PFSK-1 (cell line): ENCODE results near the gene TIMM17A.

Source experiments
- FOXP2 ChIP-seq: optimal IDR thresholded peaks from 2 replicates; pipeline ENCODE3; 2011; ENCODE audit warnings: borderline replicate concordance, control low read depth, inconsistent platforms; ENCODE audit not compliant: insufficient read depth; ENCODE audit errors: extremely low read length, extremely low read depth
- POLR2AphosphoS5 ChIP-seq: IDR thresholded peaks from 2 replicates; pipeline ENCODE4 v1.6.1; 2012; ENCODE audit warnings: low read depth, mild to moderate bottlenecking, control low read depth, low read length, moderate library complexity
- SIN3A ChIP-seq: IDR thresholded peaks from 2 replicates; pipeline ENCODE4 v1.6.1; 2012; ENCODE audit warnings: mild to moderate bottlenecking, low read length, moderate library complexity, borderline replicate concordance; ENCODE audit not compliant: insufficient read depth
- TAF1 ChIP-seq: IDR thresholded peaks from 2 replicates; pipeline ENCODE4 v1.6.1; 2012; ENCODE audit warnings: low read length, control low read depth, borderline replicate concordance; ENCODE audit not compliant: insufficient read depth
- TF ChIP-seq, protein P1 (sequence below), 2 experiments: IDR thresholded peaks; 2 replicates each; pipeline versions ENCODE4 v1.6.1 to v1.8.0; 2011 to 2012; ENCODE audit warnings: low read depth in 2 of 2, low read length in 2 of 2, control low read depth in 1 of 2, inconsistent platforms in 1 of 2, mild to moderate bottlenecking in 1 of 2, moderate library complexity in 1 of 2; ENCODE audit not compliant: insufficient read depth in 1 of 2

Gene TIMM17A

DNA sequence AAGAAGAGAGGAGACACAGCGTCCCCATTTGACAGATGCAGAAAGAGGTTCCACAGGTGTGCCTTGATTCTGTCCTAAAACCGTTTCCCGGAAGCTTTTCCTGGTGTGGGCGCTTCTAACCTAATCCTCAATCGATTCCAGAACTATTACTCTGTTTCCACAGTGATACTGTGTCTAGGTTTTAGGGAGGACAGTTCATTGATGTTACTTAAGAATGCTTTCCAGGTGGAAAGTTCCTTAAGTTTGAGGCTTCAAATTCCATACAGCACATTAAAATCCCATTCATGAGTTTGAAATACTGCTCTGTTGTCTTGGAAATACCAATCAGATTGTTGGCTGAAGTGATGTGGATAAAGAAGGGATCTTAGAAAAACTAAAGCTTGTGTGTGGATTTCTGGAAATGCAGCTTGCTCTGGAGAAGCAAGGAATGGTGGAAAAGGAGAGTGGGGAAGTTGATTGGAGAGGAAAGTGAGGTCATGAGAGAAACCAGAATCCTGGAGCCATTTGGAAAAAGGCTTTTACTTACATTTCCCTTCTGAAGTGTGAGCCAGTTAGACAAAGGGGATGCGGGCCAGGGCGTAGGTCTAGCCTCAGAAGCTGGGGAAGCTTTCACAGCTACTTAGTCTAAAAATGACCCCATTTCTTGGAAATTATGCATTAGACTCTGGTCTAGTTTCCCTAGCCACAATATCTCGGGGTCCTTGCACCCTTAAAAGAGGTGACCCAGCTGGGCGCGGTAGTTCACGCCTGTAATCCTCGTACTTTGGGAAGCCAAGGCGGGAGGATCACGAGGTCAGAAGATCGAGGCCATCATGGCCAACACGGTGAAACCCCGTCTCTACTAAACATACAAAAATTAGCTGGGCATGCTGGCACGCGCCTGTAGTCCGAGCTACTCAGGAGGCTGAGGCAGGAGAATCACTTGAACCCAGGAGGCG lies 61.8 kb downstream of the TIMM17A start:
- TF ChIP-seq POLR2AphosphoS5, result no peak
- TF ChIP-seq SIN3A, result no peak
- TF ChIP-seq FOXP2, result no peak
- no peak for TF ChIP-seq TAF1
- TF ChIP-seq, protein P1, sequence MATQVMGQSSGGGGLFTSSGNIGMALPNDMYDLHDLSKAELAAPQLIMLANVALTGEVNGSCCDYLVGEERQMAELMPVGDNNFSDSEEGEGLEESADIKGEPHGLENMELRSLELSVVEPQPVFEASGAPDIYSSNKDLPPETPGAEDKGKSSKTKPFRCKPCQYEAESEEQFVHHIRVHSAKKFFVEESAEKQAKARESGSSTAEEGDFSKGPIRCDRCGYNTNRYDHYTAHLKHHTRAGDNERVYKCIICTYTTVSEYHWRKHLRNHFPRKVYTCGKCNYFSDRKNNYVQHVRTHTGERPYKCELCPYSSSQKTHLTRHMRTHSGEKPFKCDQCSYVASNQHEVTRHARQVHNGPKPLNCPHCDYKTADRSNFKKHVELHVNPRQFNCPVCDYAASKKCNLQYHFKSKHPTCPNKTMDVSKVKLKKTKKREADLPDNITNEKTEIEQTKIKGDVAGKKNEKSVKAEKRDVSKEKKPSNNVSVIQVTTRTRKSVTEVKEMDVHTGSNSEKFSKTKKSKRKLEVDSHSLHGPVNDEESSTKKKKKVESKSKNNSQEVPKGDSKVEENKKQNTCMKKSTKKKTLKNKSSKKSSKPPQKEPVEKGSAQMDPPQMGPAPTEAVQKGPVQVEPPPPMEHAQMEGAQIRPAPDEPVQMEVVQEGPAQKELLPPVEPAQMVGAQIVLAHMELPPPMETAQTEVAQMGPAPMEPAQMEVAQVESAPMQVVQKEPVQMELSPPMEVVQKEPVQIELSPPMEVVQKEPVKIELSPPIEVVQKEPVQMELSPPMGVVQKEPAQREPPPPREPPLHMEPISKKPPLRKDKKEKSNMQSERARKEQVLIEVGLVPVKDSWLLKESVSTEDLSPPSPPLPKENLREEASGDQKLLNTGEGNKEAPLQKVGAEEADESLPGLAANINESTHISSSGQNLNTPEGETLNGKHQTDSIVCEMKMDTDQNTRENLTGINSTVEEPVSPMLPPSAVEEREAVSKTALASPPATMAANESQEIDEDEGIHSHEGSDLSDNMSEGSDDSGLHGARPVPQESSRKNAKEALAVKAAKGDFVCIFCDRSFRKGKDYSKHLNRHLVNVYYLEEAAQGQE (IDR thresholded peaks at IDR 0.05; ENCODE audit: insufficient read depth in 1 of 2, low read depth in 2 of 2, low read length in 2 of 2), result no peak

DNA sequence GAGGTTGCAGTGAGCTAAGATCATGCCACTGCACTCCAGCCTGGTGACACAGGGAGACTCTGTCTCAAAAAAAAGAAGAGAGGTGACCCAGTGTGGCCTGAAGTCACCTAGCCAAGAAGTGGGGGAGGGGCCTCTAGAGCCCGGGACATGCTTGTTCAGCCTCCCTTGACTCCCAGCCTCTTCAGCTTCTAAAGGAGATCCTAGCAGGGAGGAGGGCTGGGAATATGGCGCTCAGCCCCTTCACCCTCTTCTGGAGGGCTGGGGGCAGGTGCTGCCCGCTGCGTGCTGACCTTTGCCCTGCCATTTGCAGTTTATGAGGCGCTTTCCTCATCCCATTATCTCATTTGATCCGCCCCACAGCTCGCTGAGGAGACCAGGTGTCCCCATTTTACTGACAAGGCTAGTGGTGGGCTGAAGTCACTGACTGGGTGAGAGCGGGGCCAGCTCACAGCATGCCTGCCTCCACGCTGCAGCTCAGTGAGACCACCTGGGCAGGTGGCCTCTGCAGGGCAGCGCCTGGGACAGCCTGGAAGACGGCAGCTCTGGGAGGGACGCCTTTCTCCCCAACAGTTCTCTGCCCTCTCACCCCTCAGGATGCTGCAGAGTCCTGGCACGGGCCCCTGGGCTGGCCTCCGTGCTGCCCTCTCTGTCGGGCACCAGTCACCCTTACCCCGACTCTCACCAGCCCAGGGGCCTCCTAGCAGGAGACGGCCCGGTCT lies 62.6 kb downstream of the TIMM17A start:
- TF ChIP-seq, protein P1 (IDR thresholded peaks at IDR 0.05; ENCODE audit: insufficient read depth in 1 of 2, low read depth in 2 of 2, low read length in 2 of 2), result no peak
- no peak for TF ChIP-seq TAF1
- TF ChIP-seq SIN3A, result no peak
- TF ChIP-seq POLR2AphosphoS5, result no peak
- TF ChIP-seq FOXP2, result peak; percentile 32

DNA sequence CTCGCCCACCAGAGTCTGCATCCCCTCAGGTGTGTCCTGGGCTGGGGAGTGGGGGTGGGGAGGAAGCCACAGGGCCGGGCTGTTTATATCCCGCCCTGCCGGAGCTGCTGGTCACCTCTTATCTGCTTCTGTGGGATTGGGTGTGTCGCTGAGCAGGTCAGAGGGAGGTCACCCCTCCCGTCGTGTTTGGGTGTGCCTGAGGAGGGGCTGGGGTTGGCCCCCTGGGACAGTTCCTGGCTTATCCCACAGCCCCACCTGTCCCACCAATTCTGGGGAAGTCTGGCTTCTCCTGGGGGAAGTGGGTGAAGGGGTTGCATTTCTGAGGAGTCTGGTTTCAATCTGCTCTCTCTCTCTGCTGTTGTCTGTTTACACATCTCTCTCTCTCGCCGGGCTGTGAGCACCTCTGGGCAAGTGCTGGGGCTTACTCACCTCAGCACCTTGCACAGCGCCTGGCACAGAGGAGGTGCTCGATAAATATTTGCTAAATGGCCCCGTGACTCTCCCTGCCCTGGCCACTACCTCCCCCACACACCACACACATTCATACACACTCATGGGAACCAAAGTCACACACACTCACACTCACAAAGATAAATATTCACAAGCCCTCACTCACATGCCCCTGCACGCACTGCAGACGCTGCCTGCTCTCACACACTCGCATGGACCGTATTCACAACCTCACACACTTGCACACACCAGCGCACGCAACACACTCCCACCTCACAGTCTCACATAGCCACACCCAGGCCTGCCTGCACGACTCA lies 63.3 kb downstream of the TIMM17A start:
- no peak for TF ChIP-seq SIN3A
- TF ChIP-seq POLR2AphosphoS5, result no peak
- no peak for TF ChIP-seq TAF1
- TF ChIP-seq, protein P1 (IDR thresholded peaks at IDR 0.05; ENCODE audit: insufficient read depth in 1 of 2, low read depth in 2 of 2, low read length in 2 of 2), result no peak
- no peak for TF ChIP-seq FOXP2
